ENCODE data around the gene MDC1.
"Not testable (repeated sequence)": the region's sequence is repeated elsewhere in the genome, so short reads cannot be mapped to it uniquely, and the experiment has no call there.

DNA sequence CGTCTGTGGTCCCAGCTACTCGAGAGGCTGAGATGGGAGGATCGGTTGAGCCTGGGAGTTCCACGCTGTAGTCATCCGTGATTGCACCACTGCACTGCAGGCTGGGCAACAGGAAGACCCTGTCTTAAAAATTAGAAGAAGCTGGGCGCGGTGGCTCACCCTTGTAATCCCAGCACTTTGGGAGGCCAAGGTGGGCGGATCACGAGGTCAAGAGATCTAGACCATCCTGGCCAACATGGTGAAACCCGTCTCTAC lies 4.9 kb upstream of the MDC1 start:
- not testable (repeated sequence) for TF ChIP-seq CTCF (conservative IDR thresholded peaks at IDR 0.05; ENCODE audit: low read length); EZH2phosphoT487 (IDR thresholded peaks at IDR 0.05; ENCODE audit: borderline replicate concordance)

All from Loucy (cell line).